HG02870 (cell line): ENCODE data around the gene IRF2.
A peak's percentile ranks its signal among the peaks of the same experiment; 100 is the strongest.

Source experiments
- ATAC-seq: cut with Tn5 transposase; IDR thresholded peaks from one replicate; pipeline ENCODE4 v1.9.1; 2021; ENCODE audit warnings: mild to moderate bottlenecking, moderate library complexity; ENCODE audit not compliant: unreplicated experiment

IRF2 gene

GRCh38 chr4:184475096-184475461 is 729 bp upstream of the IRF2 start:
- ATAC-seq = peak; percentile 17

DNA sequence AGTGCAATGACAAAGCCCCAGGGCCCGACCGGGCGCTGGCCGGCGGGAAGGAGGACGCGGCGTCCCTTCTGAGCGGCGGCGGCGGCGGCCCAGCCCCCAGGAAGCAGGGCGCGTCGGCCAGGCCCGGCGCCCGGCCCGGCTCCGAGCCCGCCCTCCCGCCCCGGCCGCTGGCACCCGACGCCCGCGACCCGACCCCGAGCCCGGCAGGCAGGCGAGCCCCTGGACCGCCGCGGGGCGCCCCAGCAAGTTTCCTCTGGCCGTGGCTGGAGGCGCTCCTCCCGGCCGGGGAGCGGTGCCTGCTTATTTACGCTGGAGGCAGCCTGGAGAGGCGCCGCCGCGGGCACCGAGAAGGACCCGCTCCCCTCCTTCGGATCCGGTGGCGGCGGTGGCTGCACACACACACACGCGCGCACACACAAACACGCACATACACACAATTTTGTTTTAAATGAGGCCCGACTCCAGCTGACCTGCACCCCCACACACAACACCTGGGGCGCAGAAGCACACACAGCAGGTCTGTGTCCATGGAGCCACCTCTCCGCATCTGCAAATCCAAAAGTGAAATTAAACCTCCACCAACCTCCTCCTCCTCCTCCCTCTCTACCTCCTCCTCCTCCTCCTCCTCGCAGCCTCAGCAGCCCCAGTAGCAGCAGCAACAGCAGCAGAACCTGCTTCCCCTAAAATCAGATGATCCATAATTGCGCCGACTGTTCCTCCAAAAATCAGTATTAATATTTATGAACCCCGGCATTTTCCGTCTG is 669 bp downstream of the IRF2 start:
- ATAC-seq = no peak

GRCh38 chr4:184472614-184473498 is 1.5 kb downstream of the IRF2 start:
- no peak for ATAC-seq

DNA sequence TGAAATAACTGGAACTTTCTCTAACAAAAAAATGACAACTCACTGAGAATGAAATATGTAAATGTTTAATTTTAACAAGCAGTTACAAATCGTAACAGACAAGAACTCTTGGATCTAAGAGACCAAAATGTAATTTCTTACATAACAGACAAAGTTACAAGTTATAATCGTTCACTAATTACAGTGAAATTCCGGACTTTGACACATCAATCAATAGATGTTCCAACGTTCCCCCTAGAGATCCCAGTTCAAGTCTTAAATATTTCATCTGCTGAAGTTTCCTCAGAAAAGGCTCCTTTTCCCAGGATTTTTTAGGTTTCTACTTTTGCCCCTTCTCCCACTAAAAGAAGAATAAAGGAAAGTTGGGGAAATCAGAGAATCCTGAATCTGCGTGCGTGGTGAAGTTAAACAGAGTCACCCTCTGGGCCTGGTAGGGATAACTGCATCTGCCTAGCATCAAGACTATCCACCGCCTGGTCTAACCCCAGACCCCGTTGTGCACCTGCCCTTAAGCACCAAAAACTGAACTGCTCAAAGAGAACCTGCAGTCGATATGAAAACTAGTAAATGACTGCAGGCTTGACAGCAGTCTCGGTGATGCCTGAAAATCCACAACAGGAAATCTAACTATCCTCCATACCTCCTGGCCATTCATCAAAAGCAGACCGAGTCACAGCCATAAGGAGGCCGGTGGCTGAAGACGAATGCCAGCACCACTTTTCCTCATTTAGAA is 2.3 kb downstream of the IRF2 start:
- ATAC-seq = no peak

- ATAC-seq = no peak
Measured at GRCh38 chr4:184470785-184471110, 3.6 kb downstream of the IRF2 start.

DNA sequence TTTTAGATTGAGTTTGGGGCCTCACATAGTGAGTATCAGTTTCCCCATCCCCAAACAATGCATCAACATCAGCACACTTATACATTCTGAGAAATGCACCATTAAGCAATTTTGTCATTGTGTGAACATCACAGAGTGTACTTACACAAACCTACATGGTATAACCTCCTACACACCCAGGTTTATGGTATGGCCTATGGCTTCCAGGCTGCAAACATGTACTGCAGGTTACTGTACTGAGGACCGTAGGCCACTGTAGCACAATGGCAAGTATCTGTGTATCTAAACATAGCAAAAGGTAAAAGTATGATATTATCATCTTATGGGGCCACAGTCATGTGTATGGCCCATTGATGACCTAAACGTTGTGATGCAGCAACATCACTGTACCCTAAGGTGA is 7.7 kb downstream of the IRF2 start:
- no peak for ATAC-seq

GRCh38 chr4:184464759-184465454 is 9.4 kb downstream of the IRF2 start:
- ATAC-seq = no peak

DNA sequence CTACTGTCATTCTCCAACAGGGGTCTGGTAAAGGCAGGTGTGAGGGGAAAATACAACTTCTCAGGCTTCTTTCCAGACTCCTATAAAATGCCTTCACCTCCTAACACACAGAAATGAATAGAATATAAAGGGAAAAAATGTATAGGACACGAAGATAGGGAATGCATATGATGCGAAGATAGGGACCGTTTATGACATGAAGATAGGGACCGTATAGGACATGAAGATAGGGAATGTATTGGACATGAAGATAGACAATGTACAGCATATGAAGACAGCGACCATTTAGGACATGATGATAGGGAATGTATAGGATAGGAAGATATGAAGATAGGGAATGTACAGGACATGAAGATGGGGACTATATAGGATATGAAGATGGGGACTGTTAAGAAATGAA is 10.5 kb downstream of the IRF2 start:
- no peak for ATAC-seq

GRCh38 chr4:184463158-184463557 is 11.2 kb downstream of the IRF2 start:
- no peak for ATAC-seq

- no peak for ATAC-seq
Measured at GRCh38 chr4:184462724-184463123, 11.6 kb downstream of the IRF2 start.

- no peak for ATAC-seq
Measured at GRCh38 chr4:184461711-184462441, 12.5 kb downstream of the IRF2 start.

GRCh38 chr4:184460499-184461285 is 13.7 kb downstream of the IRF2 start:
- no peak for ATAC-seq

GRCh38 chr4:184459413-184459812 is 14.9 kb downstream of the IRF2 start:
- peak; percentile 45 for ATAC-seq

GRCh38 chr4:184457535-184458249 is 16.7 kb downstream of the IRF2 start:
- ATAC-seq = no peak

GRCh38 chr4:184456337-184456736 is 18.0 kb downstream of the IRF2 start:
- no peak for ATAC-seq

- no peak for ATAC-seq
Measured at GRCh38 chr4:184455299-184455698, 19.1 kb downstream of the IRF2 start.

- peak; percentile 64 for ATAC-seq
Measured at GRCh38 chr4:184453365-184454160, 20.8 kb downstream of the IRF2 start.

DNA sequence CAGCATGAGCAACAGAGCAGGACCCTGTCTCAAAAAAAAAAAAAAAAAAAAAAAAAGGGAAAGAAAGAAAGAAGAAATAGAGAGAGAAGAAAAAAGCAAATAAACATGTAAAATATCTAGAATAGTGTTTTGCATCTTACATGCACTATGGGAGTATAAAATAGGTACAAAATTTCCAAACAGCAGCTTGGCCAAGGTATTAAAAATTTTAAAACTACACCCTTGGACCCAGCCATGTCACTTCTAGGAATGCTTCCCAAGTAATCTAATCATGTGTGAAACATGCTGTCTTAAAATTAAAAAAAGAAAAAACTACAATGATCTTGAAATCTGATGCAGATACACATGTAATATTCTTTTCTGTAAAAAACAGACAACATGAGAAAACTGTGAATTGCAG is 21.6 kb downstream of the IRF2 start:
- ATAC-seq = no peak
